Cardiac muscle cell (in vitro differentiated cells and primary cell): ENCODE data around the gene SMIM44. TPM values are rescaled to one million over a fixed set of nuclear protein-coding genes. Genes with fewer than 3 reads are reported as not detected.
A peak's percentile ranks its signal among the peaks of the same experiment; 100 is the strongest.

Source experiments
- DNase-seq, 2 donors: peaks; one replicate each; pipeline versions ENCODE4 v3.0.0 to v3.0.0-alpha.2; 2010 to 2017; ENCODE audit warnings: low read depth in 1 of 2, low spot score in 1 of 2
- H3K27ac ChIP-seq: fragments of 200-600 bp; sonication (generic); 2 replicates; pipeline ENCODE4 v1.5.1; 2016
- H3K27me3 ChIP-seq: fragments of 200-600 bp; sonication (generic); 2 replicates; pipeline ENCODE4 v1.6.0; 2016; ENCODE audit warnings: control low read depth
- H3K36me3 ChIP-seq: fragments of 200-600 bp; sonication (generic); 2 replicates; pipeline ENCODE4 v1.5.1; 2016; ENCODE audit warnings: control low read depth
- H3K4me1 ChIP-seq: fragments of 200-600 bp; sonication (generic); 2 replicates; pipeline ENCODE4 v1.8.1; 2017; ENCODE audit warnings: low read depth, mild to moderate bottlenecking, mixed run types
- H3K4me3 ChIP-seq: fragments of 200-600 bp; sonication (generic); 2 replicates; pipeline ENCODE4 v1.5.1; 2016; ENCODE audit warnings: mild to moderate bottlenecking
- H3K9me3 ChIP-seq: fragments of 200-600 bp; sonication (generic); 2 replicates; pipeline ENCODE4 v1.5.1; 2017; ENCODE audit warnings: low read depth, mild to moderate bottlenecking, control low read depth
- polyA plus RNA-seq: library from polyadenylated mRNA; unstranded; fragments of >200 nt; fragmentation: Nextera tagmentation; extraction: Ambion mirVana; gene quantifications from 2 replicates; pipeline ENCODE4 v1.2.1, GENCODE V29; 2016
- total RNA-seq: library from RNA; depleted of rRNA; stranded (reverse); fragments of >200 nt; gene quantifications from 2 replicates; pipeline ENCODE4 v1.2.3, GENCODE V29; 2016
- TF ChIP-seq, protein P1 (sequence below): IDR thresholded peaks from 2 replicates; pipeline ENCODE4 v1.5.1; 2012; ENCODE audit warnings: low read depth, mild to moderate bottlenecking, low read length

SMIM44 gene
- total and polyA plus RNA-seq, 2 experiments from 2014 or later, result not detected

- TF ChIP-seq, protein P1, sequence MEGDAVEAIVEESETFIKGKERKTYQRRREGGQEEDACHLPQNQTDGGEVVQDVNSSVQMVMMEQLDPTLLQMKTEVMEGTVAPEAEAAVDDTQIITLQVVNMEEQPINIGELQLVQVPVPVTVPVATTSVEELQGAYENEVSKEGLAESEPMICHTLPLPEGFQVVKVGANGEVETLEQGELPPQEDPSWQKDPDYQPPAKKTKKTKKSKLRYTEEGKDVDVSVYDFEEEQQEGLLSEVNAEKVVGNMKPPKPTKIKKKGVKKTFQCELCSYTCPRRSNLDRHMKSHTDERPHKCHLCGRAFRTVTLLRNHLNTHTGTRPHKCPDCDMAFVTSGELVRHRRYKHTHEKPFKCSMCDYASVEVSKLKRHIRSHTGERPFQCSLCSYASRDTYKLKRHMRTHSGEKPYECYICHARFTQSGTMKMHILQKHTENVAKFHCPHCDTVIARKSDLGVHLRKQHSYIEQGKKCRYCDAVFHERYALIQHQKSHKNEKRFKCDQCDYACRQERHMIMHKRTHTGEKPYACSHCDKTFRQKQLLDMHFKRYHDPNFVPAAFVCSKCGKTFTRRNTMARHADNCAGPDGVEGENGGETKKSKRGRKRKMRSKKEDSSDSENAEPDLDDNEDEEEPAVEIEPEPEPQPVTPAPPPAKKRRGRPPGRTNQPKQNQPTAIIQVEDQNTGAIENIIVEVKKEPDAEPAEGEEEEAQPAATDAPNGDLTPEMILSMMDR, result no peak
- Histone ChIP-seq H3K9me3 (no peaks in the 10 kb centered on the region), H3K36me3 (peaks cover 7% of the 10 kb centered on the region), H3K4me3 (no peak overlapping the region), H3K27ac (peak overlapping the region; percentile 36), H3K4me1 (no peaks in the 10 kb centered on the region), H3K27me3 (no peaks in the 10 kb centered on the region)
- peak in 1 of 2 donors; percentile 13 for DNase-seq
Observed at GRCh38 chr19:3520166-3521103, 37.2 kb upstream of the SMIM44 start.

DNA sequence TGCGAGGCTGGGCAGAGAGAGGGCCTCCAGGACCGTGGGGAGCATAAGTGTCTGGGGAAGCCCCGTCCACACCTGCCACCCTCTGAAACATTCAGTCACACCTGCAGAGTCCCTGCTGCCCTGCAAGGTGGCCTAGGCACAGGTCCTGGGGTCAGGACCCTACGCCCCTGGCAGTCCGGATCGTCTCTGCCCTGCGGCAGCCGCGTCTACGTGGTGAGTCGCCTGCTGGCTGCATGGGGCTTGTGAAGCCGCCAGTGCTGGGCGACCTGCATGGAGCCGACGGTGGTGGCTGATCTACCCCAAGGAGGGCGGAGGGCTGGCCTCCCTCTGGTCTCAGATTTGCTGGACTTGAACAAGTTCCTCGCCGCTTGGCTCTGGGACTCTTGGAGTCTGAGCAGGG lies 35.9 kb upstream of the SMIM44 start:
- Histone ChIP-seq H3K27ac (no peak overlapping the region), H3K4me3 (no peak overlapping the region), H3K36me3 (peaks cover 7% of the 10 kb centered on the region), H3K9me3 (no peaks in the 10 kb centered on the region), H3K27me3 (no peaks in the 10 kb centered on the region), H3K4me1 (no peaks in the 10 kb centered on the region)
- TF ChIP-seq, protein P1, result no peak
- no peak for DNase-seq

- Histone ChIP-seq H3K9me3 (no peaks in the 10 kb centered on the region), H3K27me3 (no peaks in the 10 kb centered on the region), H3K4me1 (no peaks in the 10 kb centered on the region), H3K4me3 (no peak overlapping the region), H3K36me3 (peaks cover 4% of the 10 kb centered on the region), H3K27ac (no peak overlapping the region)
- DNase-seq, result no peak
- TF ChIP-seq, protein P1, result no peak
Observed at GRCh38 chr19:3518659-3519058, 35.4 kb upstream of the SMIM44 start.

- no peaks in the 10 kb centered on the region for H3K27me3 ChIP-seq
- TF ChIP-seq, protein P1, result no peak
- DNase-seq, result no peak
- no peak overlapping the region for H3K4me3 ChIP-seq
- H3K4me1 ChIP-seq, result no peaks in the 10 kb centered on the region
- H3K27ac ChIP-seq, result no peak overlapping the region
- no peaks in the 10 kb centered on the region for H3K9me3 ChIP-seq
- no peaks in the 10 kb centered on the region for H3K36me3 ChIP-seq
Observed at GRCh38 chr19:3518255-3518654, 35.0 kb upstream of the SMIM44 start.

GRCh38 chr19:3517638-3518037 lies 34.4 kb upstream of the SMIM44 start:
- no peaks in the 10 kb centered on the region for H3K27me3 ChIP-seq
- H3K36me3 ChIP-seq, result no peaks in the 10 kb centered on the region
- DNase-seq, result no peak
- TF ChIP-seq, protein P1, result no peak
- H3K9me3 ChIP-seq, result no peaks in the 10 kb centered on the region
- no peaks in the 10 kb centered on the region for H3K4me1 ChIP-seq
- H3K27ac ChIP-seq, result no peak overlapping the region
- H3K4me3 ChIP-seq, result no peak overlapping the region
